ENCODE measurements around the gene PALMD. TPM values are rescaled to one million over a fixed set of nuclear protein-coding genes. Genes with fewer than 3 reads are reported as not detected.

Gene PALMD
- total and polyA plus RNA-seq, 11 donors, result 74.0 to 236 (median 120) TPM

DNA sequence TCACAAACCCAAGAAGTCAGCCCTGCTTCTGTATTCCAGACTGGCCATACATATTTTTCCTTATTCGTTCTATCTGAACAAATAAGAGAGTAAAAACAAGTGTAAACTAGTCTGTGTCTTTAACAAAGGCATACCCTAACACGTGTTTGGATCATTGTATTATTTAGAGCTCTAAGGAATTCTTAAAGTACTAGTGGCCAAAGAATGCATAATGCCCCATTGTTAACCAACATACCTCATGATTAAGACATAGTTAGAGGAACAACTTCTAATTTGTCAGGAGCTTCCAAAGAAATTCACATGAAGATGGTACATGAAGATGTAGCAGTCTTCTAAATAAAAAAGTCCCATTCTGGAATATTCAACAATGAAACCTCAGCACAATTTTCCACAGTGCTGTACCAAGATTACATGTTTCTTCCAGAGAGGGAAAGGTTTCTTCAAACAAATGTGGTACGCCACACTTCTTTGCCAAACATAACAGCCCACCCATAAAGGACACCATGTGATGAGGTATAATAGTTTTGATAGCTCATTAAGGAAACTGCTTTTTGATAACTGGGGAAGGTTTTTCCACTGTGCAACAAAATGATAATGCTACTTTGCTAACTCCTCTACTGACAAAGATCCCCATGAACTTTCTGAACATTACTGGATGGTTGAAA lies 5.0 kb downstream of the PALMD start:
- peak overlapping the region; percentile 78 to 98 (median 91) for H3K27ac ChIP-seq
- no peaks in the 10 kb centered on the region for H3K36me3 ChIP-seq
- 18 to 33% (median 22%) methylated on average over 3 of the region's 3 CpGs for WGBS, 4 donors
- peaks cover 0 to 73% (median 48%) of the 10 kb centered on the region in 12 donors for H3K4me1 ChIP-seq
- intact Hi-C loops (cut with DNase I), result loop anchor here in 1 of 10 donors (2.0 kb wide), 1 partner anchor 78 kb away; no protein-coding TSS in a partner anchor
- DNase-seq, result no peak
- no peaks in the 10 kb centered on the region for H3K9me3 ChIP-seq
- H3K4me3 ChIP-seq, result peak overlapping the region in 10 of 12 donors; percentile 5 to 77 (median 64)
- H3K27me3 ChIP-seq, result no peaks in the 10 kb centered on the region
- no peak for ATAC-seq
- TF ChIP-seq POLR2A (IDR thresholded peaks at IDR 0.05) (no peak), CTCF (IDR thresholded peaks at IDR 0.05) (no peak)

DNA sequence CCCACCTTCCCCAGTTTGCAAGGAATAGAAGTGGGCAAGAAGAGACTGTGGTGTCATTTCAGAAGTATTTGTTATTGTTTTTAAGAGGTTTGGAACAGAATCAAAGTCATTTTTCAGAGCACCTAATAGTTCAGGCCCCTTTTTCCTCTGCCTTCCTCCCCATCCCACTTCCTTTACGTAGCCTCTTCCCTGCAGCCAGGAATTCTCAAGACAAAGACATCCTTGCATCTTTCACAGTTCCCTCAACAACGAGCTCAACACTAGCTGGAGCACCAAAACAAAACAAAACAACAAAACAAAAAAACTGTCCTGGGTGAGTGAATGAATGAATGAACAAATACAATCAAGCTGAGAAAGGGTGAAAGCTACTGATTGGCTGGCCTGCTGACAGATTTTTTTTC lies 7.0 kb downstream of the PALMD start:
- no peaks in the 10 kb centered on the region for H3K27me3 ChIP-seq
- peak overlapping the region; percentile 21 to 98 (median 91) for H3K27ac ChIP-seq
- ATAC-seq, result peak in 1 of 4 donors; percentile 45
- H3K4me1 ChIP-seq, result peaks cover 0 to 92% (median 60%) of the 10 kb centered on the region in 12 donors
- TF ChIP-seq POLR2A (IDR thresholded peaks at IDR 0.05), result no peak
- TF ChIP-seq CTCF (IDR thresholded peaks at IDR 0.05), result no peak
- peak overlapping the region in 6 of 12 donors; percentile 1 to 65 (median 8) for H3K4me3 ChIP-seq
- intact Hi-C loops (cut with DNase I), result no loop called here
- no peak for DNase-seq
- H3K9me3 ChIP-seq, result no peaks in the 10 kb centered on the region
- H3K36me3 ChIP-seq, result no peaks in the 10 kb centered on the region
- 24 to 46% (median 34%) methylated on average over 2 of the region's 2 CpGs for WGBS, 4 donors

- H3K36me3 ChIP-seq, result no peaks in the 10 kb centered on the region
- WGBS, 4 donors, result 85 to 90% (median 87%) methylated on average over 3 of the region's 3 CpGs
- no peaks in the 10 kb centered on the region for H3K9me3 ChIP-seq
- ATAC-seq (no peak), DNase-seq (no peak)
- intact Hi-C loops (cut with DNase I), result no loop called here
- no peak overlapping the region for H3K4me3 ChIP-seq
- no peak for TF ChIP-seq POLR2A (IDR thresholded peaks at IDR 0.05)
- no peak for TF ChIP-seq CTCF (IDR thresholded peaks at IDR 0.05)
- H3K4me1 ChIP-seq, result peaks cover 0 to 96% (median 68%) of the 10 kb centered on the region in 12 donors
- no peaks in the 10 kb centered on the region for H3K27me3 ChIP-seq
- H3K27ac ChIP-seq, result peak overlapping the region in 6 of 12 donors; percentile 4 to 98 (median 32)
These were observed 9.5 kb downstream of the PALMD start for GRCh38 chr1:99655376-99655775.

DNA sequence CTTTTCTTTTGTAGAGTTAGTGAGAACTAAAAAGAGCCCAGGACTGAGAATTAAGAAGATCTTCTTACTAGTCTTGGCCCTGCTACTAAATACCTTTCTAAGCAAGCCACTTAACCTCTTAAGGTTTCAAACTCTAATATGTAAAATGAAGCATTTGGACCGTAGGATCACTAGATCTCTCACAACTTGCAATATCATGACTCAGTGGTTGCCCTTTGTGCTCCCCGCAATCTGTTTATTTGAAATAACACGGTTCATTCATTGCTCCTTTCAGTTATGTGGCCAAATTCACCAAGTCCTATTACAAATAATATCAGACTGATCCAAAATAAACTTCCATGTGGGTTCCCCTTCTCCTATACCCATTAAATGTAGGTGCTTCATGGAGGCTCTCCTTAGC lies 10.8 kb downstream of the PALMD start:
- H3K9me3 ChIP-seq, result no peaks in the 10 kb centered on the region
- H3K27me3 ChIP-seq, result no peaks in the 10 kb centered on the region
- H3K4me1 ChIP-seq, result peaks cover 11 to 96% (median 70%) of the 10 kb centered on the region in 12 donors
- DNase-seq (no peak), ATAC-seq (no peak)
- peak overlapping the region in 11 of 12 donors; percentile 23 to 98 (median 73) for H3K27ac ChIP-seq
- intact Hi-C loops (cut with DNase I), result no loop called here
- TF ChIP-seq POLR2A (IDR thresholded peaks at IDR 0.05) (no peak), CTCF (IDR thresholded peaks at IDR 0.05) (no peak)
- 69 to 83% (median 77%) methylated on average over 3 of the region's 3 CpGs for WGBS, 4 donors
- H3K36me3 ChIP-seq, result no peaks in the 10 kb centered on the region
- H3K4me3 ChIP-seq, result no peak overlapping the region
